Measurements from ENCODE around the gene PGA4. TPM values are rescaled to one million over a fixed set of nuclear protein-coding genes. Genes with fewer than 3 reads are reported as not detected.

The PGA4 gene
- total RNA-seq, 1 donor: not detected

DNA sequence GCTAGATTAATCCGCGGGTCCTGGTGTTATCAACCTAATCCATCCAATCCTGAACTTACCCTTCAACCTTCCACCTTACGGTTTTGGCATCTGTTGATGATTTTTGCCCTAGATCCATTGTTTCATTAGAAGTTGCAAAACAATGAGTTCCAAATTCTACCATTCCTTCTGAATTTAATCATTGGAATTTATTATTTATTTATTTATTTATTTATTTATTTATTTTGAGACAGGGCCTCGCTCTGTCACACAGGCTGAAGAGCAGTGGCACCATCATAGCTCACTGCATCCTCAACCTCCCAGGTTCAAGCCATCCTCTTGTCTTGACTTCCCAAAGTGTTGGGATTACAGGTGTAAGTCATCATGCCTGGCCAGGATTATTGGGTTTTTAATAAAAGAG is 40.7 kb upstream of the PGA4 start:
- H3K4me3 ChIP-seq (ENCODE audit: low read depth, low read length): no peak overlapping the region
- TF ChIP-seq, protein P1, sequence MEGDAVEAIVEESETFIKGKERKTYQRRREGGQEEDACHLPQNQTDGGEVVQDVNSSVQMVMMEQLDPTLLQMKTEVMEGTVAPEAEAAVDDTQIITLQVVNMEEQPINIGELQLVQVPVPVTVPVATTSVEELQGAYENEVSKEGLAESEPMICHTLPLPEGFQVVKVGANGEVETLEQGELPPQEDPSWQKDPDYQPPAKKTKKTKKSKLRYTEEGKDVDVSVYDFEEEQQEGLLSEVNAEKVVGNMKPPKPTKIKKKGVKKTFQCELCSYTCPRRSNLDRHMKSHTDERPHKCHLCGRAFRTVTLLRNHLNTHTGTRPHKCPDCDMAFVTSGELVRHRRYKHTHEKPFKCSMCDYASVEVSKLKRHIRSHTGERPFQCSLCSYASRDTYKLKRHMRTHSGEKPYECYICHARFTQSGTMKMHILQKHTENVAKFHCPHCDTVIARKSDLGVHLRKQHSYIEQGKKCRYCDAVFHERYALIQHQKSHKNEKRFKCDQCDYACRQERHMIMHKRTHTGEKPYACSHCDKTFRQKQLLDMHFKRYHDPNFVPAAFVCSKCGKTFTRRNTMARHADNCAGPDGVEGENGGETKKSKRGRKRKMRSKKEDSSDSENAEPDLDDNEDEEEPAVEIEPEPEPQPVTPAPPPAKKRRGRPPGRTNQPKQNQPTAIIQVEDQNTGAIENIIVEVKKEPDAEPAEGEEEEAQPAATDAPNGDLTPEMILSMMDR (IDR thresholded peaks at IDR 0.05; ENCODE audit: insufficient read depth, low read depth, low read length): no peak
- no peak for DNase-seq (ENCODE audit: low read depth)

- TF ChIP-seq, protein P1 (IDR thresholded peaks at IDR 0.05; ENCODE audit: insufficient read depth, low read depth, low read length): no peak
Observed at GRCh38 chr11:61183645-61184044, 38.5 kb upstream of the PGA4 start.

DNA sequence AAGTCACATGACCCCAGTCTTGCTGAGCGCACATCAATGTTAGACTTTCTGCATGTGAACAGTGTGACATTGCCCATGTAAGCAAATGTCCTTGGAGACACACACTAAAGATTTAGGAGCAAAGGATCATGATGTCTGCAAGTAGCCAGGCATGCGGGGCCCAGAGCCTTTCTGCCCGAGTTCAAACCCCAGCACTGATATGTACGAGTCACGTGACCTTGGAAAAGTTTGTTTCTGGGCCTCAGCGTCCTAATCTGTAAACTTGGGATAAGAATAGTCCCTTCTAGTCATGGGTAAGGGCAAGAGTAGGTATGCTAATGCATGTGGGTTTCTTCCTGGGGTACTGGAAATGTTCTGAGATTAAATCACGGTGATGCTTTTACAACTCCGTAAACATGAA is 35.6 kb upstream of the PGA4 start:
- TF ChIP-seq, protein P1 (IDR thresholded peaks at IDR 0.05; ENCODE audit: insufficient read depth, low read depth, low read length): no peak
- no peak overlapping the region for H3K4me3 ChIP-seq (ENCODE audit: low read depth, low read length)
- no peak for DNase-seq (ENCODE audit: low read depth)

More at GRCh38 chr11:61183645-61184044, 38.5 kb upstream of the PGA4 start:
- no peak for DNase-seq (ENCODE audit: low read depth)
- H3K4me3 ChIP-seq (ENCODE audit: low read depth, low read length): no peak overlapping the region

- peak; percentile 78 for DNase-seq (ENCODE audit: low read depth)
- H3K4me3 ChIP-seq (ENCODE audit: low read depth, low read length): no peak overlapping the region
- TF ChIP-seq, protein P1 (IDR thresholded peaks at IDR 0.05; ENCODE audit: insufficient read depth, low read depth, low read length): peak; percentile 99
Observed at GRCh38 chr11:61187505-61188130, 34.5 kb upstream of the PGA4 start.

GRCh38 chr11:61189933-61190332 is 32.2 kb upstream of the PGA4 start:
- H3K4me3 ChIP-seq (ENCODE audit: low read depth, low read length): no peak overlapping the region
- TF ChIP-seq, protein P1 (IDR thresholded peaks at IDR 0.05; ENCODE audit: insufficient read depth, low read depth, low read length): no peak
- DNase-seq (ENCODE audit: low read depth): no peak

- no peak overlapping the region for H3K4me3 ChIP-seq (ENCODE audit: low read depth, low read length)
- TF ChIP-seq, protein P1 (IDR thresholded peaks at IDR 0.05; ENCODE audit: insufficient read depth, low read depth, low read length): no peak
- DNase-seq (ENCODE audit: low read depth): no peak
Observed at GRCh38 chr11:61193596-61193995, 28.6 kb upstream of the PGA4 start.

DNA sequence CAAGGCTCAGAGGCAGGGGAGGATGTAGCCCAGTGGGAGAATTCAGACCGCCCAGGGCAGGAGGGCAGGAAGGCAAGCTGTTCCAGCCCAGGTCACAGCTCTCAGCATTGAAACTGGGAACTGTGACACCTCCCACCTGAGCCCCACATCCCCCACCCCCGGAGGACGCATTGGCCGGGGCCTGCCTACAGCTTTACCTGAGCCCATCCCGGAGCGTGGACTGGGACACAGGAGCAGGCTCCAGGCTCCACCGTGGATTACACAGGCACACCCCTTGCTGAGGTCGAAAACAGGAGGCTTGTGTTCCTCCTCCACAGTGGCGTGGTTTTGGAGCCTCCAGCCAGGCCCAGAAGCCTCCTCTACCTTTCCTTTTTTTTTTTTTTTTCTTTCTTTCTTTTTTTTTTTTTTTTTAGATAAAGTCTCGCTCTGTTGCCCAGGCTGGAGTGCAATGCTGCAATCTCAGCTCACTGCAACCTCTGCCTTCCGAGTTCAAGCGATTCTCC is 27.9 kb upstream of the PGA4 start:
- TF ChIP-seq, protein P1 (IDR thresholded peaks at IDR 0.05; ENCODE audit: insufficient read depth, low read depth, low read length): no peak
- no peak overlapping the region for H3K4me3 ChIP-seq (ENCODE audit: low read depth, low read length)
- DNase-seq (ENCODE audit: low read depth): no peak
